ENCODE results near the gene SCN7A. TPM values are rescaled to one million over a fixed set of nuclear protein-coding genes. Genes with fewer than 3 reads are reported as not detected.

Gene SCN7A
- total RNA-seq, 1 donor from 2014 or later = 6.3 TPM

- Mint-ChIP-seq H3K9me3 (ENCODE audit: unreplicated experiment) (no peaks in the 10 kb centered on the region), H3K27ac (ENCODE audit: unreplicated experiment) (peak overlapping the region; percentile 85)
- TF ChIP-seq CTCF (IDR thresholded peaks at IDR 0.05; ENCODE audit: unreplicated experiment) = no peak
These were observed 117.2 kb downstream of the SCN7A start for GRCh38 chr2:166376873-166377272.

GRCh38 chr2:166376488-166376828 lies 117.6 kb downstream of the SCN7A start:
- DNase-seq (ENCODE audit: low spot score) = no peak
- Mint-ChIP-seq H3K4me1 (ENCODE audit: unreplicated experiment) (peaks cover 29% of the 10 kb centered on the region), H3K36me3 (ENCODE audit: low read depth, unreplicated experiment) (no peaks in the 10 kb centered on the region), H3K9me3 (ENCODE audit: unreplicated experiment) (no peaks in the 10 kb centered on the region), H3K27me3 (ENCODE audit: unreplicated experiment) (peaks cover 2% of the 10 kb centered on the region), H3K4me3 (ENCODE audit: unreplicated experiment) (peak overlapping the region; percentile 94), H3K27ac (ENCODE audit: unreplicated experiment) (peak overlapping the region; percentile 85)
- no peak for TF ChIP-seq CTCF (IDR thresholded peaks at IDR 0.05; ENCODE audit: unreplicated experiment)

More at GRCh38 chr2:166376873-166377272, 117.2 kb downstream of the SCN7A start:
- Mint-ChIP-seq H3K4me1 (ENCODE audit: unreplicated experiment) (peaks cover 27% of the 10 kb centered on the region), H3K4me3 (ENCODE audit: unreplicated experiment) (peak overlapping the region; percentile 94), H3K27me3 (ENCODE audit: unreplicated experiment) (peaks cover 2% of the 10 kb centered on the region), H3K36me3 (ENCODE audit: low read depth, unreplicated experiment) (no peaks in the 10 kb centered on the region)
- no peak for DNase-seq (ENCODE audit: low spot score)

- Mint-ChIP-seq H3K4me1 (ENCODE audit: unreplicated experiment) (peaks cover 32% of the 10 kb centered on the region), H3K4me3 (ENCODE audit: unreplicated experiment) (peak within 1 kb of the TSS; percentile 94), H3K27ac (ENCODE audit: unreplicated experiment) (peak within 1 kb of the TSS; percentile 85), H3K36me3 (ENCODE audit: low read depth, unreplicated experiment) (no peaks in the 10 kb centered on the region), H3K9me3 (ENCODE audit: unreplicated experiment) (no peaks in the 10 kb centered on the region), H3K27me3 (ENCODE audit: unreplicated experiment) (peaks cover 2% of the 10 kb centered on the region)
- peak; percentile 80 for DNase-seq (ENCODE audit: low spot score)
- no peak for TF ChIP-seq CTCF (IDR thresholded peaks at IDR 0.05; ENCODE audit: unreplicated experiment)
These were observed 118.1 kb downstream of the SCN7A start, which contains the start of gene SCN9A for GRCh38 chr2:166375736-166376487. TSS of gene SCN9A (minus strand) at chr2:166375944. CDS start at chr2:166311756, 64,188 bp downstream.

GRCh38 chr2:166375195-166375735 lies 118.8 kb downstream of the SCN7A start:
- peak overlapping the region; percentile 94 for H3K4me3 Mint-ChIP-seq (ENCODE audit: unreplicated experiment)
- no peak for DNase-seq (ENCODE audit: low spot score)
- no peaks in the 10 kb centered on the region for H3K36me3 Mint-ChIP-seq (ENCODE audit: low read depth, unreplicated experiment)
- peaks cover 2% of the 10 kb centered on the region for H3K27me3 Mint-ChIP-seq (ENCODE audit: unreplicated experiment)
- no peak for TF ChIP-seq CTCF (IDR thresholded peaks at IDR 0.05; ENCODE audit: unreplicated experiment)
- peaks cover 32% of the 10 kb centered on the region for H3K4me1 Mint-ChIP-seq (ENCODE audit: unreplicated experiment)
- H3K9me3 Mint-ChIP-seq (ENCODE audit: unreplicated experiment) = no peaks in the 10 kb centered on the region
- H3K27ac Mint-ChIP-seq (ENCODE audit: unreplicated experiment) = no peak overlapping the region

GRCh38 chr2:166373951-166374350 lies 120.1 kb downstream of the SCN7A start:
- H3K36me3 Mint-ChIP-seq (ENCODE audit: low read depth, unreplicated experiment) = no peaks in the 10 kb centered on the region
- no peak for TF ChIP-seq CTCF (IDR thresholded peaks at IDR 0.05; ENCODE audit: unreplicated experiment)

More at GRCh38 chr2:166373951-166374350, 120.1 kb downstream of the SCN7A start:
- no peak overlapping the region for H3K27ac Mint-ChIP-seq (ENCODE audit: unreplicated experiment)
- DNase-seq (ENCODE audit: low spot score) = no peak
- no peaks in the 10 kb centered on the region for H3K9me3 Mint-ChIP-seq (ENCODE audit: unreplicated experiment)
- H3K27me3 Mint-ChIP-seq (ENCODE audit: unreplicated experiment) = peaks cover 2% of the 10 kb centered on the region
- peaks cover 32% of the 10 kb centered on the region for H3K4me1 Mint-ChIP-seq (ENCODE audit: unreplicated experiment)
- H3K4me3 Mint-ChIP-seq (ENCODE audit: unreplicated experiment) = peak overlapping the region; percentile 17
